RWPE2 (cell line): Measurements from ENCODE around the gene MIEF2.
A peak's percentile ranks its signal among the peaks of the same experiment; 100 is the strongest.

Source experiments
- ATAC-seq: fragments of 200-7000 bp; cut with Tn5 transposase; 3 replicates; pipeline ENCODE4 v1.9.1; 2021; ENCODE audit warnings: low read depth
- DNase-seq: peaks from one replicate; pipeline ENCODE4 v3.0.0-alpha.2; 2020; ENCODE audit warnings: low spot score
- H3K27ac ChIP-seq: fragments of 450-650 bp; 2 replicates; pipeline ENCODE4 v1.5.1; 2017; ENCODE audit warnings: mild to moderate bottlenecking; ENCODE audit not compliant: poor library complexity, severe bottlenecking
- H3K27me3 ChIP-seq: fragments of 250-450 bp; sonication (Bioruptor Pico); 2 replicates; pipeline ENCODE4 v1.5.1; 2021; ENCODE audit warnings: mild to moderate bottlenecking, moderate library complexity; ENCODE audit not compliant: insufficient read depth, poor library complexity, severe bottlenecking
- H3K36me3 ChIP-seq: fragments of 250-450 bp; sonication (Bioruptor Pico); 2 replicates; pipeline ENCODE4 v1.5.1; 2020; ENCODE audit warnings: low read depth, mild to moderate bottlenecking, moderate library complexity
- H3K4me1 ChIP-seq: fragments of 250-450 bp; sonication (Bioruptor Pico); 2 replicates; pipeline ENCODE4 v1.5.1; 2021; ENCODE audit warnings: mild to moderate bottlenecking, moderate library complexity; ENCODE audit not compliant: insufficient read depth, poor library complexity, severe bottlenecking
- H3K4me3 ChIP-seq: fragments of 250-450 bp; sonication (Bioruptor Pico); 2 replicates; pipeline ENCODE4 v1.5.1; 2021; ENCODE audit warnings: mild to moderate bottlenecking, moderate library complexity; ENCODE audit not compliant: severe bottlenecking
- H3K9me3 ChIP-seq: fragments of 250-450 bp; sonication (Bioruptor Pico); 2 replicates; pipeline ENCODE4 v1.5.1; 2021; ENCODE audit warnings: mild to moderate bottlenecking, moderate library complexity; ENCODE audit not compliant: severe bottlenecking
- TF ChIP-seq, protein P1 (sequence below): fragments of 450-650 bp; IDR thresholded peaks from one replicate; pipeline ENCODE4 v1.5.1; 2017; ENCODE audit warnings: mild to moderate bottlenecking, moderate library complexity; ENCODE audit not compliant: poor library complexity, severe bottlenecking

MIEF2 gene

DNA sequence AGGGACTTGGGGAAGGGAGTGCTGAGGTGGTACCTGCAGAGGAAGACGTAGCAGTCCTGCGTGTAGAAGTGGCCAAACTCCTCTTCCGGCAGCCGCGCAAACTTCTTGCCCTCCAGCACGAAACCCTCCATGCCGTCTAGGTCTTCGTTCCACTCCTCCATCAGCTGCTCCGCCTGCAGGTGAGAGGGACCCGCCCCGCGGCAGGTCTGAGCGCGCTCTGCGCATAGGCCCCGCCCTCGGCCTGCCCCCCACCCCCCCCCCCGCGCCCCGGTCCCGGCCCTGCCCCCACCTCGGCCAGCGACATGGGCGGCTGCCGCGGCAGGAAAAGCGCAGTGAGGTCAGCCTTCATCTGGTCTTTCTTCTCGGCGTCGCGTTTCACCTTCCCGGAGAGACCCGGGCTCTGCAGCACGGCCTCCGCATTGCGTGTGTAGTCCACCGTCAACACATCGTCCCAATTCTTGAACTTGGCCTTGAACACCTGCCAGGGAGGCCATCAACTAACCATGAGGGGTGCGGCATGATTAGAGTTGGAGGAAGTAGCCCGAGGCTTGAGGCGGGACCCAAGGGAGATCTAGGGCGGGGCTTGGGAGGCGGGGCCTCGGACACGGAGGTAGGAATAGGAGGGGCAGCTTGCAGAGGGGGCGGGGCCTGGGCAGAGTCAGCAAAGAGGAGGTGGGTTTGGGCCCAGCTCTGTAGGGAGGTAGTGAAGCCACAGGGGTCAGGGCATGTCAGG is 13.4 kb upstream of the MIEF2 start:
- peak overlapping the region; percentile 19 for H3K4me3 ChIP-seq
- H3K27ac ChIP-seq: peak overlapping the region; percentile 48
- peaks cover 4% of the 10 kb centered on the region for H3K4me1 ChIP-seq
- DNase-seq (peak; percentile 94), ATAC-seq (peak; percentile 75)
- H3K27me3 ChIP-seq: no peaks in the 10 kb centered on the region
- no peaks in the 10 kb centered on the region for H3K9me3 ChIP-seq
- H3K36me3 ChIP-seq: peaks cover 70% of the 10 kb centered on the region
- TF ChIP-seq, protein P1, sequence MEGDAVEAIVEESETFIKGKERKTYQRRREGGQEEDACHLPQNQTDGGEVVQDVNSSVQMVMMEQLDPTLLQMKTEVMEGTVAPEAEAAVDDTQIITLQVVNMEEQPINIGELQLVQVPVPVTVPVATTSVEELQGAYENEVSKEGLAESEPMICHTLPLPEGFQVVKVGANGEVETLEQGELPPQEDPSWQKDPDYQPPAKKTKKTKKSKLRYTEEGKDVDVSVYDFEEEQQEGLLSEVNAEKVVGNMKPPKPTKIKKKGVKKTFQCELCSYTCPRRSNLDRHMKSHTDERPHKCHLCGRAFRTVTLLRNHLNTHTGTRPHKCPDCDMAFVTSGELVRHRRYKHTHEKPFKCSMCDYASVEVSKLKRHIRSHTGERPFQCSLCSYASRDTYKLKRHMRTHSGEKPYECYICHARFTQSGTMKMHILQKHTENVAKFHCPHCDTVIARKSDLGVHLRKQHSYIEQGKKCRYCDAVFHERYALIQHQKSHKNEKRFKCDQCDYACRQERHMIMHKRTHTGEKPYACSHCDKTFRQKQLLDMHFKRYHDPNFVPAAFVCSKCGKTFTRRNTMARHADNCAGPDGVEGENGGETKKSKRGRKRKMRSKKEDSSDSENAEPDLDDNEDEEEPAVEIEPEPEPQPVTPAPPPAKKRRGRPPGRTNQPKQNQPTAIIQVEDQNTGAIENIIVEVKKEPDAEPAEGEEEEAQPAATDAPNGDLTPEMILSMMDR: no peak

GRCh38 chr17:18247613-18248001 is 12.9 kb upstream of the MIEF2 start:
- TF ChIP-seq, protein P1: no peak
- DNase-seq: no peak
- Histone ChIP-seq H3K4me3 (no peak overlapping the region), H3K36me3 (peaks cover 76% of the 10 kb centered on the region), H3K9me3 (no peaks in the 10 kb centered on the region), H3K4me1 (peaks cover 4% of the 10 kb centered on the region), H3K27ac (peak overlapping the region; percentile 48), H3K27me3 (no peaks in the 10 kb centered on the region)
- no peak for ATAC-seq

DNA sequence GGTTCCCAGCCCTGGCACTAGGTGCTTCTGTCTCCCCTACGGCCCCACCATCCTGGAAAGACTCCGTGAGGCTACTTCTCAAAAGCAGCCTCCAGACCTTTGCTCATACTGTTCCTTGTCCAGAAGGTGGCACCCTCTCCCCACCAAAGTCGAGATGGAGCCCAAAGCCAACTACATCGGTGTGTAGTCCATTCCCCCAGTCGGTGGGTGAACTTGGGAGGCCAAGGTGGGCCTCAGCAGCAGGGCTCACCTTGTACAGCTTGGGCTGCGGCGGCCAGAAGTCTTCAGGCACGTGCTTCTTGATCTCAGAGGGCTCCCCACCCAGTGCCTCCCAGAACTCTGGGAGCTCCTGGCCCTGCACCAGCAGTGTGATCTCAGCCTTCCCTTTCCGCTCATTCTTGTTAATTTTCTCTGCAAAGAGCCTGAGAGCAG is 12.1 kb upstream of the MIEF2 start:
- Histone ChIP-seq H3K4me1 (peaks cover 4% of the 10 kb centered on the region), H3K27ac (peak overlapping the region; percentile 48), H3K27me3 (no peaks in the 10 kb centered on the region), H3K9me3 (no peaks in the 10 kb centered on the region), H3K4me3 (no peak overlapping the region), H3K36me3 (peaks cover 83% of the 10 kb centered on the region)
- peak; percentile 33 for ATAC-seq
- DNase-seq: no peak
- TF ChIP-seq, protein P1: peak; percentile 79

DNA sequence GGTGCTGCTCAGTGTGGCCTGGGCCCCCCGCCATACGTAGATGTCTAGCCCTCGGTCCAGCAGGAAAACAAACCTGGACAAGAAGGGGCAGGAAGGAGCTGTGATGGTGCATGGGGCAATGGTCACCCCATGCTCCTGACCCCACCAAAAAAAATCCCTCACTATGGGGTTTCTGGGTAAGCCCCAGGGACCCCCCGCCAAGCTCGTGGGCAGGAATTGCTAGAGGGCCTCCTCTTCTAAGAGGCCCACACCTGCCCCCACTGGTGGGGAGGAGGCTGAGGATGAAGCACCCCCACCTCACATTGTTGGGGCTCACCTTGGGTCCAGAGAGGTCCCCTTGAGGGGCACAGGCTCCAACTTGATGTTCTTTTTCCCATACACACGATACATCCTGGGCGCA is 11.7 kb upstream of the MIEF2 start:
- DNase-seq (no peak), ATAC-seq (no peak)
- H3K27ac ChIP-seq: peak overlapping the region; percentile 48
- H3K9me3 ChIP-seq: no peaks in the 10 kb centered on the region
- H3K36me3 ChIP-seq: peaks cover 88% of the 10 kb centered on the region
- TF ChIP-seq, protein P1: no peak
- H3K4me1 ChIP-seq: peaks cover 4% of the 10 kb centered on the region
- H3K27me3 ChIP-seq: no peaks in the 10 kb centered on the region
- no peak overlapping the region for H3K4me3 ChIP-seq

DNA sequence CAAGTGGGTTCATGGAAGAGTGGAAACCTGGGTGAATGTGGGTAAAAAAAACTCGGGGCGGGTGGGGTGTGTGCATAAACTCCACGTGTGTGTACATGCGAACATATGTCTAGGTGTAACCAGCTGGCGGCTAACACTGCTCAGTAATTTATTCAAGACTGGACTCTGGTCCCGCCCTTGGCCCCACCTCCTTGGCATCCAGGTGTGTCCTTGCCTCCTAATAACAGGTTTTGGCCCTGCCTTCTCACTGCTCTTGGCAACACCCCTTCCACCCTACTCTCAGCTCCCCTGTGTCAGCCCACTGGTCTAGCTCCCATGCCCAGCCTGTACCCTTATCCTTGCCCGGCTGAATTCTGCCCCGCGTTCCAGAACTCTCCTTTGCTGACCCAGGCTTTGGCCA is 10.2 kb upstream of the MIEF2 start:
- peak; percentile 63 for ATAC-seq
- peaks cover 96% of the 10 kb centered on the region for H3K36me3 ChIP-seq
- H3K27ac ChIP-seq: no peak overlapping the region
- H3K27me3 ChIP-seq: no peaks in the 10 kb centered on the region
- H3K4me1 ChIP-seq: peaks cover 4% of the 10 kb centered on the region
- DNase-seq: no peak
- no peaks in the 10 kb centered on the region for H3K9me3 ChIP-seq
- H3K4me3 ChIP-seq: no peak overlapping the region
- TF ChIP-seq, protein P1: no peak
